Neuronal stem cell (in vitro differentiated cells): ENCODE results near the gene KANSL1.

Source experiments
- DNase-seq: peaks from one replicate; pipeline ENCODE4 v3.0.0-alpha.2; 2013; ENCODE audit warnings: low spot score
- H2AFZ ChIP-seq: one replicate; pipeline ENCODE4 v1.6.1; 2013; ENCODE audit warnings: mild to moderate bottlenecking, low read length, inconsistent platforms
- H2AK5ac ChIP-seq: 2 replicates; pipeline ENCODE4 v1.6.1; 2013; ENCODE audit warnings: low read depth, mild to moderate bottlenecking, inconsistent platforms, low read length, moderate library complexity, mixed read lengths
- H2BK120ac ChIP-seq: 2 replicates; pipeline ENCODE4 v1.6.1; 2013; ENCODE audit warnings: low read depth, mild to moderate bottlenecking, inconsistent platforms, low read length, moderate library complexity, mixed read lengths
- H2BK12ac ChIP-seq: one replicate; pipeline ENCODE4 v1.6.1; 2013; ENCODE audit warnings: low read length, inconsistent platforms
- H2BK15ac ChIP-seq: 2 replicates; pipeline ENCODE4 v1.6.1; 2013; ENCODE audit warnings: mild to moderate bottlenecking, low read length, inconsistent platforms, mixed read lengths
- H2BK5ac ChIP-seq: one replicate; pipeline ENCODE4 v1.6.1; 2013; ENCODE audit warnings: inconsistent platforms, mild to moderate bottlenecking, low read length, moderate library complexity
- H3K14ac ChIP-seq: one replicate; pipeline ENCODE4 v1.6.1; 2013; ENCODE audit warnings: low read length, inconsistent platforms
- H3K18ac ChIP-seq: 2 replicates; pipeline ENCODE4 v1.6.1; 2013; ENCODE audit warnings: low read length, inconsistent platforms
- H3K23ac ChIP-seq: 2 replicates; pipeline ENCODE4 v1.6.1; 2013; ENCODE audit warnings: low read depth, mild to moderate bottlenecking, mixed read lengths, low read length, inconsistent platforms; ENCODE audit not compliant: poor library complexity
- H3K27ac ChIP-seq: replicated peaks from 3 replicates; pipeline ENCODE4 v1.5.1; 2013; ENCODE audit warnings: low read length, inconsistent platforms
- H3K27me3 ChIP-seq, 3 experiments: 2 replicates each; pipeline ENCODE4 v1.6.1; 2013; ENCODE audit warnings: low read length in 3 of 3, mild to moderate bottlenecking in 2 of 3, inconsistent platforms in 1 of 3, low read depth in 1 of 3, mixed read lengths in 1 of 3, moderate library complexity in 1 of 3; ENCODE audit not compliant: control insufficient read depth in 3 of 3, insufficient read depth in 3 of 3
- H3K36me3 ChIP-seq, 2 donors: replicated peaks in 1 of 2; 2 replicates each; pipeline ENCODE4 v1.6.1; 2013; ENCODE audit warnings: low read length in 2 of 2; ENCODE audit not compliant: control insufficient read depth in 2 of 2, insufficient read depth in 2 of 2
- H3K4ac ChIP-seq: 2 replicates; pipeline ENCODE4 v1.6.1; 2013; ENCODE audit warnings: inconsistent platforms, mild to moderate bottlenecking, low read length, moderate library complexity
- H3K4me1 ChIP-seq, 2 donors: 1 replicate in 1 of 2; 2 replicates in 1 of 2; pipeline ENCODE4 v1.6.1; 2013; ENCODE audit warnings: low read length in 2 of 2, low read depth in 1 of 2; ENCODE audit not compliant: control insufficient read depth in 2 of 2, insufficient read depth in 1 of 2
- H3K4me2 ChIP-seq: one replicate; pipeline ENCODE4 v1.6.1; 2013; ENCODE audit warnings: mild to moderate bottlenecking, low read length, inconsistent platforms; ENCODE audit not compliant: insufficient read depth, poor library complexity, severe bottlenecking
- H3K4me3 ChIP-seq, 2 donors: 2 replicates each; pipeline ENCODE4 v1.5.1; 2013; ENCODE audit warnings: low read length in 2 of 2, mild to moderate bottlenecking in 2 of 2, inconsistent platforms in 1 of 2, moderate library complexity in 1 of 2
- H3K79me1 ChIP-seq: one replicate; pipeline ENCODE4 v1.6.1; 2013; ENCODE audit warnings: low read depth, mild to moderate bottlenecking, inconsistent platforms, low read length, moderate library complexity
- H3K9ac ChIP-seq: one replicate; pipeline ENCODE4 v1.6.1; 2013; ENCODE audit warnings: mild to moderate bottlenecking, low read depth, low read length, inconsistent platforms; ENCODE audit not compliant: poor library complexity
- H3K9me3 ChIP-seq, 2 donors: replicated peaks in 1 of 2; 2 replicates each; pipeline versions ENCODE3 to v1.6.1; 2013; ENCODE audit warnings: low read length in 2 of 2, mild to moderate bottlenecking in 2 of 2, inconsistent platforms in 1 of 2, low read depth in 1 of 2, mixed read lengths in 1 of 2, moderate library complexity in 1 of 2; ENCODE audit not compliant: control insufficient read depth in 2 of 2, insufficient read depth in 1 of 2
- H4K8ac ChIP-seq: one replicate; pipeline ENCODE4 v1.6.1; 2013; ENCODE audit warnings: low read depth, mild to moderate bottlenecking, inconsistent platforms, low read length, moderate library complexity
- H4K91ac ChIP-seq: one replicate; pipeline ENCODE4 v1.6.1; 2013; ENCODE audit warnings: low read length, low read depth, mild to moderate bottlenecking, inconsistent platforms; ENCODE audit not compliant: poor library complexity
- WGBS, 2 donors: extraction: QIAGEN DNeasy Blood & Tissue Kit; methylation state at CpG; one replicate each; pipeline ENCODE4 v1.1.7; 2013; ENCODE audit warnings: missing lambda C conversion rate in 2 of 2, mixed read lengths in 1 of 2; ENCODE audit not compliant: insufficient read length in 2 of 2, insufficient replicate concordance in 1 of 2; ENCODE audit errors: extremely low coverage in 2 of 2; 5-methylcytosine and 5-hydroxymethylcytosine counted together

KANSL1 gene

DNA sequence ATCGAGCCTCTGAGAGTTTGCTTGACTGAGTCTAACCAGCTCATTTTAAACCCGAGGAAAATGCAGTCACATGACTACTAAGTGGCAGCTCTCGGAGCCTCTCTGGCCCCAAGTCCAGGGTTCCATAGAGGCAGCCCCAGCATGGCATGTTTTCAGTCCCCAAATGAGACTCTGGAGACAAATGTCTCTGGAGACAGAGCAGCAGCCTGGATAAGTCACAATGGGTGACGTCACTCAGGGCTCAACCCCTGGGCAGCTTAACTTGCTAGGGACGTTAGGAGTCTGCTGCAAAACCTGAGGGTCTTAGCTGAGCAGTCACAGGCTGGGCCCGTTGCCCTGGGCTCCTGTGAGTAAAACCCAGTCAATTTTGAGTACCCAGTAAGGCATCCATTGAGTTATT, 201.1 kb downstream of the KANSL1 start:
- H2AK5ac ChIP-seq: peak overlapping the region; percentile 1
- H2AFZ ChIP-seq: peak overlapping the region; percentile 51
- no CpG with 5 or more reads among the region's 6 CpGs for WGBS, 2 donors
- H2BK15ac ChIP-seq: no peak overlapping the region
- peaks cover 0 to 7% (median 0%) of the 10 kb centered on the region in 3 experiments for H3K27me3 ChIP-seq
- no peak overlapping the region for H3K9ac ChIP-seq
- no peak overlapping the region for H3K14ac ChIP-seq
- no peak overlapping the region for H3K4me2 ChIP-seq
- no peak for DNase-seq
- no peak overlapping the region for H3K23ac ChIP-seq
- no peak overlapping the region for H2BK12ac ChIP-seq
- no peak overlapping the region for H2BK120ac ChIP-seq
- no peak overlapping the region for H4K91ac ChIP-seq
- H3K9me3 ChIP-seq: no peaks in the 10 kb centered on the region
- H3K4me1 ChIP-seq: peaks cover 0 to 12% of the 10 kb centered on the region in 2 donors
- no peak overlapping the region for H3K4me3 ChIP-seq
- no peaks in the 10 kb centered on the region for H3K36me3 ChIP-seq
- no peak overlapping the region for H3K4ac ChIP-seq
- no peak overlapping the region for H3K27ac ChIP-seq
- H4K8ac ChIP-seq: no peak overlapping the region
- H3K79me1 ChIP-seq: no peaks in the 10 kb centered on the region
- H2BK5ac ChIP-seq: no peak overlapping the region
- H3K18ac ChIP-seq: no peak overlapping the region

DNA sequence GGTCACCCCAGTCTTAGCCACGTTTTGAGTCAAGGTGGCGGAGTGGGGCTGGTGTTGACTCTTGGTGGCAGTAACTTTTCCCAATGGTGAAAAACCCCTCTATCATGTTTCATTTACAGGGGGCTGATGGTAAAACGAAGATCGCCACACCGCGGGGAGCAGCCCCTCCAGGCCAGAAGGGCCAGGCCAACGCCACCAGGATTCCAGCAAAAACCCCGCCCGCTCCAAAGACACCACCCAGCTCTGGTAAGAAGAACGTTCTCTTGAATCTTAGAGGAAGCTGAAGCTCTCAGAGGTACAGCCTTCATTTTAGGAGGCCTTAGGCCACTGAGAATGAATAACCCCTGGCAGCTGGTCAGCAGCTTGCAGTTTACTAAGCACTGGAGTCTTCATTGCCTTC, 201.9 kb downstream of the KANSL1 start:
- Histone ChIP-seq H2AK5ac (no peak overlapping the region), H3K4me3 (no peak overlapping the region), H4K8ac (no peak overlapping the region), H3K18ac (no peak overlapping the region), H3K36me3 (no peaks in the 10 kb centered on the region), H3K4me1 (peaks cover 0 to 12% of the 10 kb centered on the region in 2 donors), H4K91ac (no peak overlapping the region), H3K27me3 (peaks cover 0 to 4% (median 0%) of the 10 kb centered on the region in 3 experiments), H2BK12ac (no peak overlapping the region), H2BK5ac (no peak overlapping the region), H2AFZ (no peak overlapping the region), H3K79me1 (no peaks in the 10 kb centered on the region), H3K4me2 (no peak overlapping the region), H3K9me3 (no peaks in the 10 kb centered on the region), H3K4ac (no peak overlapping the region), H3K27ac (no peak overlapping the region), H3K14ac (no peak overlapping the region), H2BK120ac (no peak overlapping the region), H3K9ac (no peak overlapping the region), H2BK15ac (no peak overlapping the region), H3K23ac (no peak overlapping the region)
- WGBS, 2 donors: no CpG with 5 or more reads among the region's 10 CpGs
- no peak for DNase-seq

DNA sequence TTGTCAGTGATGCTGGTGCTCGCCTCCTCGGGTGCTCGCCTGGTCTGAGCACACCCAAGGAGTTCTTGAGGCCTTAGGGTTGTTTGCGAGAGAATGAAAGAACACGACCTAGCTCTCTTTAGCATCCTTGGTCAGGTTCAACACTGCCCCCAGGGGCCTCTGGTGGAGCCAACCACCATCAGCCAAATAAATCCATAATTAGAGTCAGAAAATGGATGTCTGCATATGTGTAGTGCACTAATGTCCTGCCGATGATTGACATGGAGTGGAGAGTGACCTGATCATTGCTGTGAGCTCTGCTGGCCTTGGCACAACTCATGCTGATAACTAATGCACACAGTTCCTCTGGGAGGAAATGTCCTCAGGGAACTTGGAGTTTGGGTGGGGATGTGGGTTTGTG, 202.3 kb downstream of the KANSL1 start:
- Histone ChIP-seq H2BK15ac (no peak overlapping the region), H3K9me3 (no peaks in the 10 kb centered on the region), H2AFZ (no peak overlapping the region), H3K27ac (no peak overlapping the region), H3K4me3 (no peak overlapping the region), H2BK5ac (no peak overlapping the region), H3K4me2 (no peak overlapping the region), H3K14ac (no peak overlapping the region), H4K91ac (peak overlapping the region; percentile 40), H3K79me1 (no peaks in the 10 kb centered on the region), H3K36me3 (no peaks in the 10 kb centered on the region), H2AK5ac (no peak overlapping the region), H3K4ac (no peak overlapping the region), H2BK12ac (no peak overlapping the region), H2BK120ac (no peak overlapping the region), H3K18ac (no peak overlapping the region), H3K27me3 (peaks cover 0 to 5% (median 0%) of the 10 kb centered on the region in 3 experiments), H4K8ac (no peak overlapping the region), H3K4me1 (peaks cover 0 to 12% of the 10 kb centered on the region in 2 donors), H3K9ac (no peak overlapping the region), H3K23ac (no peak overlapping the region)
- DNase-seq: no peak
- no CpG with 5 or more reads among the region's 6 CpGs for WGBS, 2 donors

DNA sequence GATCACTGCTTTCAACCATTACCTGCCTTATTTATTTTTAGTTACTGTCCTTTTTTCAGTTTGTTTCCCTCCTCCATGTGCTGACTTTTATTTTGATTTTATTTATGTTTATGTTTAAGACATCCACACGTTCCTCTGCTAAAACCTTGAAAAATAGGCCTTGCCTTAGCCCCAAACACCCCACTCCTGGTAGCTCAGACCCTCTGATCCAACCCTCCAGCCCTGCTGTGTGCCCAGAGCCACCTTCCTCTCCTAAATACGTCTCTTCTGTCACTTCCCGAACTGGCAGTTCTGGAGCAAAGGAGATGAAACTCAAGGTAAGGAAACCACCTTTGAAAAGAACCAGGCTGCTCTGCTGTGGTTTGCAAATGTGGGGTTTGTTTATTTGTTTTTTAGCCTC, 203.5 kb downstream of the KANSL1 start:
- no peaks in the 10 kb centered on the region for H3K9me3 ChIP-seq
- WGBS, 2 donors: no CpG with 5 or more reads among the region's 3 CpGs
- no peak overlapping the region for H2BK15ac ChIP-seq
- H3K4me1 ChIP-seq: peaks cover 0 to 12% of the 10 kb centered on the region in 2 donors
- peaks cover 0 to 5% (median 0%) of the 10 kb centered on the region in 3 experiments for H3K27me3 ChIP-seq
- H3K4me2 ChIP-seq: no peak overlapping the region
- H3K4ac ChIP-seq: no peak overlapping the region
- H2AK5ac ChIP-seq: no peak overlapping the region
- no peak overlapping the region for H3K4me3 ChIP-seq
- no peaks in the 10 kb centered on the region for H3K36me3 ChIP-seq
- no peak overlapping the region for H3K18ac ChIP-seq
- H2AFZ ChIP-seq: no peak overlapping the region
- H3K23ac ChIP-seq: no peak overlapping the region
- no peak overlapping the region for H3K27ac ChIP-seq
- H2BK12ac ChIP-seq: no peak overlapping the region
- H2BK5ac ChIP-seq: no peak overlapping the region
- H3K9ac ChIP-seq: no peak overlapping the region
- no peak for DNase-seq
- no peaks in the 10 kb centered on the region for H3K79me1 ChIP-seq
- no peak overlapping the region for H2BK120ac ChIP-seq
- no peak overlapping the region for H3K14ac ChIP-seq
- no peak overlapping the region for H4K91ac ChIP-seq
- no peak overlapping the region for H4K8ac ChIP-seq
